ENCODE measurements around the gene BNC1. TPM values are rescaled to one million over a fixed set of nuclear protein-coding genes. Genes with fewer than 3 reads are reported as not detected.
"Not testable (repeated sequence)": the region's sequence is repeated elsewhere in the genome, so short reads cannot be mapped to it uniquely, and the experiment has no call there.

The BNC1 gene
- polyA plus RNA-seq, 4 donors, result 0.21 to 0.29 (median 0.22) TPM

DNA sequence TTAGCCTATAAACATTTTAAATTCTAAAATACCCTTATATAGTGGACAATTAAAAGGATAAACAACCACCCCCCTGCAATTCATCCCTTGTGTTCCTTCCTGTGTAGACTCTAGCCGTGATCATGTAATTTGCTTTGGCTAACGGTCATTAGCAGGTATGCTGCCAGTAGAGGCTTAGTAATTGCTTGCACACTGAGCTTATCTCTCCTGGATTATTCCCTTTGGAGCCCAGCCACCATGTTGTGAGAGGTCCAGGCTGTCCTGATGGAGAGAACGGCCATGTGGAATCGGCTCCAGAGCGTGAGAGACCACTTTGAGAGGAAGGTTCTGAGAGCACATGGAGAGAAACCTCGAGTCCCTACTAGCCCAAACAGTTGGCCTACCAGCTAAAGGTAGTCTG is 11.0 kb upstream of the BNC1 start:
- DNase-seq (ENCODE audit: low read depth in 4 of 4, low spot score in 3 of 4), result no peak

DNA sequence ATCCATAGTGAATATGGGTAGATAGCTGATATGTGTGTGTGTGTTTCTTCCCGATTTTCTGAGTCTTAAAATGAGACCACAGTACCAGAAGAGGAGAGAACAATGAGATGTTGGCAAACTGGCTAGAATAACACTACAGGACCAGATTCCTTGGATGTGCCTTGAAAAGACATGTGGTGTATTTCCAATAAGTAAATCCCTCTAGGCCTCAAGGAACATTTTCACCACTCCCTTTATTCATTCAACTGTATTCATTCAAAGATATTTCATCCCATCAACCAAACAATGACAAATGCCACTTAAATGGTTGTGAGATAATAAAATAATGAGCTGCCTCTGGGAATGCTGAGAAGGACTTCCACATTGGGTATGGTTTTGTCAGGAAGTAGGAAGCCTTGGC is 8.7 kb upstream of the BNC1 start:
- no peak for DNase-seq (ENCODE audit: low read depth in 4 of 4, low spot score in 3 of 4)

DNA sequence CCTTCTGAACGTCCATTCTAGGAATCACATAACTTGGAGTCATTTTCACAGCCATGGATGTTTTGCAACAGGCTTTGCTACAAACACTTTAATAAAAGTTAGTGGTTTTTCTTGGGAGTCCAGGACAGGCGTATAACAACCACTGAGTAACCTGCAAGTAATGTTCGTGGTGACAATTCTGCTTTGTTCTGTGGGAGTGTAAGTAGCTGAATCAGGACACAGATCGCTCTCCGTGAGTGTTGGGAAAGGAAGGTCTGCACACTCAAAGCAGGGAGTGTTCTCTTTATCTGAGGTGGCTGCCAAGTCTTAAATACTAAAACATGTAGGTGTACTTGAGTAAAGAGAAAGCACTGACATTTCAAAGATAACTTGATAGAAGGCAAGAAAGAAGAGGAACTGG is 7.9 kb upstream of the BNC1 start:
- no peak for DNase-seq (ENCODE audit: low read depth in 4 of 4, low spot score in 3 of 4)

DNA sequence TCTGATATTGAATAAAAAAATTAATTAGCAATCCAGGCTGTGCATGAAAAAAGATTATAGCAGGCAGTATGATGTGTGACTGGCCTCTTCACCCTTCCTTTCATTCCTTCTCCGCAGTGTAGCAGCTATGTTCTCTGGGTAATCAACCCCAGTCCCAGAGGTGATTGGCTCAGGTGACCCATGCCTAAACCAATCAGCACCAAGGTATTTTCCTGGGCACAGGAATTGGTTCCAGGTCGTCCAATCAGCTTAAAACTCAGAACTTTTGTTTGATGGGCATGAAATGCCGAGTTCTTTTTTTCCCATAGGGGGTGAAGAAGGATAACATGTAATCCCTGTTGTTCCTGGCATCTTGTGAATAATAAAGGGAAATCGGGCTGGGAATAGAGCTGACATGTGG is 5.8 kb upstream of the BNC1 start:
- no peak for DNase-seq (ENCODE audit: low read depth in 4 of 4, low spot score in 3 of 4)

DNA sequence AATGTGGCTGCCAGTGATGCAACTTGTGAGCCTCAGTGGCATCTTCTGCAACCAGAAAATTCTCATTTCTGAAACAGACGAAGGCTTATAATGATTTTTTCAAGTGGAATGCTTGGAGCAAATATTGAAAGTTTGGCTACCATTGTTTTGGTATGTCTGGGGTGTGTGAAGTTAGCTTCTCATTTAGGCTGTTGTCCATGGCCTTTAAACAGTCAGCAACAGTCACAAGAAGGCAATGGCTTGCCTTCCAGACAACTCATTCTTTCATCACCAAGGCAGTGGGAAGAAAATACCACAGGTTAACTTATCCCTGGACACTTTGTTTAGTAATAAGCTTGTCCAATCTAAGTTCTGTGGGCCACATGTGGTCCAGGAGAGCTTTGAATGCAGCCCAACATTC is 4.7 kb upstream of the BNC1 start:
- DNase-seq (ENCODE audit: low read depth in 4 of 4, low spot score in 3 of 4), result no peak

DNA sequence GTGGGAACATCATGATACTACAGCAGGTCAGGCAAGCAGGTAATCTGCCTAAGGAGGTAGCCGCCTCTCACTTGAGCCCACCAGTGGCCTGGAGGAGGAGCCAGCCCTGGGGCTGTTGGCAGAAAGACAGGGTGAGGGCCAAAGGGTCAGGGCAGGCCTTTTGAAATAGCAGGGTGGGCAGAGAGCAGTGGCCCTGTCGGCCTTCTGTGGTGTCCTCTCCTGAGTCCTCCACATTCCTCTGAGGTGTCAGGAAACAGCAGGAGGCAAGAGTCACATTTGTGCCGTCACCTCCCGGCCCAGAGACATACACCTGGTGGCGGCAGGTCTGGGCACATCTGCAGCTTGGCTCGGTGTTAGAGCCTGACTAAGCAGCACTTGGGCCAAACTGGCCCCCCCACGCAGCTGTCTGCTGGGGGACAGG is 3.9 kb upstream of the BNC1 start:
- DNase-seq (ENCODE audit: low read depth in 4 of 4, low spot score in 3 of 4), result no peak

DNA sequence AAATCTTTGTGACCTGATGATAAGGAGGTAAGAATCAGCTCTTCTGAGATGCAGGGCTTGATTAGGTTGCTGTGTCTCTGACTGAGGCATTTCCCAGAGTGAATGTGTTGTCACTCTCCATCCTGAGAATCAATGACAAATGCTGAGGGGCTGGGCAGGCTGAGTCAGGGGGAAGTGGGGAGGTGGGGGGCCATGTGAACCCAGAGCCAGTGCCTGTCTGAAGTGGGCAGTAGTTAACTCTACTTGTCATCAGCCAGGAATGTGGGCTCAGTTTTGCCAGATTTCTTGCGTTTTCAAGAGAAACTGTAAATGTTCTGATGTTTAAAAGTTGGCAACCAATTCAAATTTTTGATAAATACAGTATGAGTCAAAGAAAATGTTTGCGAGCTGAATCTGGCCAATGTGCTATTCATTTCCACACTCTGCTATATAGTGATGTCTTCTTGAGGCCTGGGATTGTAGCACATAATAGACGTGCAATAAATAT is 3.1 kb upstream of the BNC1 start:
- no peak for DNase-seq (ENCODE audit: low read depth in 4 of 4, low spot score in 3 of 4)

DNA sequence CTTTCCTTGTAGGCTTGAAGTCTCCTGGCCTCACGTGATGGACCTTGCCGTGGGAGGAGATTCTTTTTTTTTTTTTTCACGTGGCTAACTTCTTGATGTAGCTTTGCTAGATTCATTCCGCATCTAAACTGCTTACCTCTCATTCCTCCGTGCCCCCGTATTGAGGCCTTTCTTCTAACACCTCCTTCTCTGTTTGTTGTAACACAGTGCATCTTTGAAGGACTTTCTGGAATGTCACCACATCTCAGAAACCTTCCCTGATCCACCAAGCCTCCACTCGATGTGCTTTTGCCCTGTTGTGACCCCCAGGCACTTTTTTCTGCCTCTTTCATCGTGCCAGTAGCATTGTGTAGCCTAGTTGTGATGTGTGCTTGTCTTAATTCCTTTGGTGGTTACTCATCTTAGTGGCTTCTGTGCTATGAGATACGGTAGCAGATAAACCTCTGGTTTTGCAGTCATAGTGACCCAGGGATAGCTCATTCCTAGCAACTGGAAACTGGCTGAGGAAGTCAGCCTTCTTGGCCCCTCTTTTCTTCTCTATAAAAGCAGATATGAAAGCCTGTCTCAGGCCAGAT is 1.6 kb upstream of the BNC1 start:
- DNase-seq (ENCODE audit: low read depth in 4 of 4, low spot score in 3 of 4), result no peak

DNA sequence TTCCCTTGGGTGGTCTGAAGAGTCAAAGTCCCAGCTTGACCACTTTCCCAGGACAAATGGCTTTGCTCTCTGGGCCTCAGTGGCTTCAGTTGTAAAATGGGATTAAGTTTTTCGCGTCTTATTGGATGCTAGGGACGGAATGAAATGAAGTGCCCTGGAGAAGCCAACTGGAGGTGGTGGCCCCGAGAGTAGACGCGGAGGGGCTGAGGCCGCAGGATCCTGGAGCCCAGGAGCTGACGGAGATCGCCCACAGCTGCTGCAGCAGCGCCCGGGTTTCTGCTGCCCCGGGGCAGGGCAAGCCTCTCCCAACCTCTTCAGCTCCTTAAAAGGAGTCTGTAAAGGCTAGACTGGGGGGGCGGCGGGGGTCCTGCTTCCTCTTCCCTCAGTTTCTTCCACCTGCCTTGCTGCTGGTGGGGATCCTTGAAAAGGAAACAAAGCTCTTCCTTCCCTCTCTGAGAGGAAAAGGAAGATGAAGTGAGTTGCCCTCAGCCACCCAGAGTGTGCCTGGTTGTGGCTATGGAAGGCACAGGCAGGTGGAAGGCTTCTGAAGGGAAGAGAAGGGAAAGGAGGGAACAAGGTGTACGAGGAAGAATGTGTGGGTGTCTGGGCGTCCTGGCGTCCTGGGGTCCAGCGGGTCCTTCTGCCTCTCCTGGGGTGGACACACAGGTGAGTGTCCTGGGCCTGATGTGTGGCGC is 967 bp upstream of the BNC1 start:
- no peak for DNase-seq (ENCODE audit: low read depth in 4 of 4, low spot score in 3 of 4)

DNA sequence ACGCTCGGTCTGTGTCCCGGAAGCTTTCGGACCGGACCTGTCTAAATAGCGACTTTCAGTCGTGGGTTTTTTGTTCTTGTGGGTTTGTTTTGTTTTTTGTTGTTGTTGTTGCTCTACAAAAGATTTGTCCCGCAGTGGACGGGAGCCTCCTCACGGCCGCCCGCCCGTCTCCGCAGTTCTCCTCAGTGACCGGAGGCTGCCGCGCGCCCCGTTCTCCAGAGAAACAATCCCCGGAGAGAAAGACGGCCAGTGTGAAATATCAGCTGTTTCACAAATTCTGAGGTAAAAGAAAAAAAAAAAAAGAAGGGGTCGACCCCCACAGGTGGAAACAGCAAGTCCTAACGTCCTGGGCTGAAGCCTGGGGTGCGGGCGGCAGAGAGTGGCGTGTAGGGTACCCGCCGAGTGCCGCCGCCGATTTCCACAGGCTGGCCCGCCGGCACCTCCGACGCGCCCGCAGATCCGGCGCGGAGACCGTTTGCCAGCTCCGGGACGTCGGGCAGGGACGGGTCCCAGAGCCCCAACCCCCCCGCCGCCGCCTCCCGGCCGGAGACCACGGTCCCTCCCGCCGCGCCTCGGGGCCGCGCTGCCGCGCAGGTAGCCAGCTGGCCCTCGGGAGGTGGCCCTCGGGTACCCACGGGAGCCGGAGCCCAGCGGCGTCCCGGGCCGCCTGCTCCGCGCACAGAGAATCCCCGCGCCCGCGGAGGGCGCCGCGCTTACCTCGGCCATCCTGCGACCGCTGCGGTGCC is 478 bp downstream of the BNC1 start:
- no peak for DNase-seq (ENCODE audit: low read depth in 4 of 4, low spot score in 3 of 4)

DNA sequence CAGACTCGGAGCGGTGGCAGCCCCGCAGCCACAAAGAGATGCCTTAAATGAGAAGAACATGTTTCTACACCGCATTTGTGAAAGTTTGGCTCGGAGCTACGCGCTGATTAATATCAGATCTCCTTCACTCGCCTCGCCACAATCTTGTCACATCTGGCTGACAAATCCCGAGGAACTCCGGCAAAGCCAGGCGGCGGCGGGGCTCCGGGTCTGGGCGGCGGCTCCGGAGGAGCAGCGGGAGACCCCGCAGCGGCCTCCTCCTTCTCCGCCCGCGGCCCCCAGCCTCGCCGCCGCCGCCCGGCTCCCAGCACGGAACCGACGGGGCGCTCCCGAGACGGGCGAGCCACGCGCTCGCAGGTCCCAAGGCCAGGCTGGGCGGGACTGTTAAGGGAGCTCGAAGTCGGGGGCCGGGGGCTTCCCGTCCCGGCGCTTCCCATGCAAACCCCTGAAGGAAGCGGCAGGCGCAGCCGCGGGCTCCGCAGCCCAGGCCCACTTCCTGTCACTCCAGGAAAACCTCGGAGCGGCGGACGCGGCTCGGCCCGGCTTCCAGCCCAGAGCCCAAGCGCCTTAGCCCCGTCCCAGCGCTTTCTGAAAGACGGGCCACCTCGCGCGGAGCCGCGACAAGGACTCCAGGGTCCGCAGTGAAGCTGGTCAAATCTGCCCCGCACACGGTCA is 1.2 kb downstream of the BNC1 start:
- DNase-seq (ENCODE audit: low read depth in 4 of 4, low spot score in 3 of 4), result no peak

DNA sequence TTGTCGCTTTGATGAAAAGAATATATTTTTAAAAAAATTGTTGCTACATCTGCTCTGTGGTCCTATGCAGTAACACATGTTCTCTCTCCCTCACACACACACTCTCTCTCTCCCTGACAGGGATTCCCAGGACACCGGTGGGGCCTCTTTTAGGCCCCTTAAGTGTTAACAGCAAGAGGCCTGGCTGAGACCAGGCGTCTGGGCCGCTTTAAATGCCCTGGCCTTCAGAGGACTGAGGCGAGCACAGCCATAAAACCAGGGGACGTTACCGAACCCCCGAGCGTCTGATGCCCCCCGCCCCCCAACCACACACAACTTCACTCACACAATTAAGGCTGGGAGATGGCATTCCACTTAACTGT is 1.7 kb downstream of the BNC1 start:
- no peak for DNase-seq (ENCODE audit: low read depth in 4 of 4, low spot score in 3 of 4)

DNA sequence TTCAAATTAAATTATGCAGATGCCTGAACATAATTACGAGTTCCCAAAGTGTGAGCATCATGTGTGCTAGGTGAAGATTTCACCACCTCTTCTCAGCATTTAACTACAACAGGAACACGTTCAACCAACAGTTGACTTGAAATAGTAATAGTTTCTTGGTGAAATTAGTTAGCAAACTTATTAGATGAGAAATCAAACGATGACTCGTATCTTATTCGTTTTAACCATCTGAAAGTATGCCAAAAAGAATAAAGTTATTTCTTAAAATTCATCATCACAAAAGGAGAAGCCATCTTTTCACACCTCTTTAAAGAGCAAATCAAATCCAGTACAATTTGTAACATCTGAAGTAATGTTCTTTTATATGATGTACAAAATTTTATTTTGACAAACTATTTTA is 2.3 kb downstream of the BNC1 start:
- no peak for DNase-seq (ENCODE audit: low read depth in 4 of 4, low spot score in 3 of 4)

DNA sequence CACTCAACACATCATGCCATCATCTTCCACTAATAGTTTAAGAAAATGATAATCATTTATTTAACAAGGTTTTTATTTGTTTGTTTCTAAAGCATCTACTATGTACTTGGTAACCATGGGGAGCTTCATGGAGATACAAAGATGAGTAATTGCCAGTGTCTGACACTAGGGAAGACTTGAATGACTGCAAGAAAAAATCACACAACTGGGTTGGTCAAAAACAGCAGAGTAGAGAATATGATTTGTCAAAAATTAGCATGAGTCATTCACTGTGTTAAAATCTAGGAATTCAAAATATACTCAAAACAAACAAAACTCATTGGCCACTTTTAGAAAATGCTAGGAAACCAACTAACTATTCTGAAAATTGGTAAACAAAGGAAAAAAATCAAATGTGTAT is 6.3 kb downstream of the BNC1 start:
- no peak for DNase-seq (ENCODE audit: low read depth in 4 of 4, low spot score in 3 of 4)

DNA sequence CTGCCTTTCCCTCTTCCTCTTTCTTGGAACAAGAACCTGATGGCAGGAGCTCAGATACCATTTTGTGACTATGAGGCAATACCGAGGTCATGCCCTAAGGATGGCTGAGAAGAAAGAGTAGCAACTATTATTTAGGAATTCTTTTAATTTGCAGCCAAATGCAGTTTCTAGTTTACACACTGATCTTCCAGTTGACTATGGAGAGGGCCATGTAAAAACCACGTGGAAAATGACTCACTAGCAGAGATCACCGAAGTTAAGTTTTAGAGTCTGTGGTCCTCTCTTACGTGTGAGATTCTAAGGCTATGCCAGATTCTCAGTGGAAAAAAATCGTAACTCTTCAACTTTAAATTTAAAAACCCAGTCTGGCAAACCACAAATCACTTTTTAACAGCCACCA is 7.8 kb downstream of the BNC1 start:
- no peak for DNase-seq (ENCODE audit: low read depth in 4 of 4, low spot score in 3 of 4)

DNA sequence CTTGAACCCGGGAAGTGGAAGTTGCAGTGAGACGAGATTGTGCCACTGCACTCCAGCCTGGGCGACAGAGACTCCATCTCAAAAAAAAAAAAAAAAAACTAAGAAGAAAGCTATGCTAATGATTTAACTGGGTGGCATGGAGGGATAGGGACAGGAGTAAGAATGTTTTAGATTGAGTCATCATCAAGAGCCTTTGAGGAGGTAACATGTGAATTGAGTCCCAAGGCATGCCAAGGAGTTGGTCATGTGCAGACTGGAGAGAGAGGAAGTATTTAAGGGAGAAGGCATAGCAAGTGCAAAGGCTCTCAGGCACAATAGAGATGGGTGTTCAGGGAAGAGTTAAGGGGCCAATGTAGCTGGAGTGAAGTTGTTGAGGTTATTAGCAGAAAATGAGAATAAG is 9.1 kb downstream of the BNC1 start:
- DNase-seq (ENCODE audit: low read depth in 4 of 4, low spot score in 3 of 4), result no peak

DNA sequence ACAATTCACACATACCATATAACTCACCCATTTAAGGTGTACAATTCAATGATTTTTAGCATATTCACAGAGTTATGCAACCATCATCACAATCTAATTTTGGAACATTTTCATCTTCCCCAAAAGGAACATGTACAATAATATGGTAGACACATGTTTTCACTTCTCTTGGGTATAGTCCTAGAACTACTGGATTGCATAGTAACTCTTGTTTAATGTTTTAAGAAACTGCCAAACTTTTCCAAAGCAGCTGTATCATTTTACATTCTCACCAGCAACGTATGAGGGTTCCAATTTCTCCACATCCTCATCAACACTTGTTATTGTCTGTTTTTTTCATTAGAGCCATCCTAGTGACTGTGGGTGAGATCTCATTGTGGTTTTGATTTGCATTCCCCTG is 14.3 kb downstream of the BNC1 start:
- DNase-seq (ENCODE audit: low read depth in 4 of 4, low spot score in 3 of 4), result no peak

DNA sequence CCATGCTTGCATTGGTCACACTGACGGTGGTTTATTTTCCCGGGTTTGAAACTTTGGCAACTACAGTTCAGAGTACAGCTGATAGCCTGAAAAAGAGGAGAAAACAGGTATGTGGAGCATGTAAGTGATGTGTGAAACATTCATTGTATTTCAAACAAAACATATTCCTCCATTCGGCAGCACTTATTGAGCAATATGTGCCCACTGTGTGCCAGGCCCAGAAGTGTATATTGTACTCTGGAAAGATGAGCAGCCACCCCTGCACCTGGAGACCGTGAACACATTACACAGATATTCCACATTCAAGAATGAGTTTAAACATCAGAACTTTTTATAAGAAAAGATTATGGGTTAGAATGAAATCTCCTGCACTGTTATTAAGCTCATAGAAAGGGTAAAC is 16.3 kb downstream of the BNC1 start:
- DNase-seq (ENCODE audit: low read depth in 4 of 4, low spot score in 3 of 4), result no peak

DNA sequence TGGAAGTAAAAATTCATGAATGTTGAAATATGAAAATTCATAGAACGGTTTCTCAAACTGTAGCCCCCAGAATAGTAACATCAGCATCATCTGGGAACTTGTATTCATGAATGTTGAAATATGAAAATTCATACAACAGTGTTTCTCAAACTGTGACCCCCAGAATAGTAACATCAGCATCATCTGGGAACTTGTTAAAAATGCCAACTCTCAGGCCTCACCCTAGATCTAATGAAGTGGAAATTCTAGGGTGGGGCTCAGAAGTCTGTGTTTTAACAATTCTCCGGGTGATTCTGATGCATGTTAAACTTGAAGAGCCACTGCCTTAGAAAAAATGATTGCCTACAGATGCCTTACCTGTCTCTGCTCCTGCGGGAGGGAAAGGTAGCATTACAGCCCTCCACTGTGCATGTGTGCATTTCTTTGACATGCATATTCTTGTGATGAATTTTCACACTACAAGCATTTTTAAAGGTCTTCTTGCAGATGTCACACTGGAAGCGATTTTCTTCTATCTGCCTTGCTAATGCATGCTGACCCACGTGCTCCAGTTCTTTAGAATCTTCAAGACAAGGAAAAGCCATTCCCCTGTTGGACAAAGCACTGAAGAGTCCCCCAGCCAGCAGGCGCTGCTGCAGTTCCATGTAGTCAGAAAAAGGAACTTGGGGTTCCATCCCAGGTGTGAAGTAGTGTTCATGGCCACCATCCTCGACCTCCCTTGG is 21.7 kb downstream of the BNC1 start:
- DNase-seq (ENCODE audit: low read depth in 4 of 4, low spot score in 3 of 4), result no peak

DNA sequence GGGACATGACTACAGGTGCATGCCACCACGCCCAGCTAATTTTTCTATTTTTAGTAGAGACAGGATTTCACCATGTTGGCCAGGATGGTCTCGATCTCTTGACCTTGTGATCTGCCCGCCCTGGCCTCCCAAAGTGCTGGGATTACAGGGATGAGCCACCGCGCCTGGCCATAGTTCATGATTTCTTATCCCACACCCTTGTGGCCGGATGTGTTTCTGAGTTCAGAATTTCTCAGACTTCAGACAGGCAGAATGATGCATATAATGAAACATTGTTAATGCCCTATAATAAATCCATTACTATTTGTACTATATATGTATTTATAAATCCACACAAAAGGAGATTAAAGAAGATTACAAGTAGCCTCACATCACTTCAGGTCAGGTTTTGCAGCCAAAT is 22.3 kb downstream of the BNC1 start:
- DNase-seq (ENCODE audit: low read depth in 4 of 4, low spot score in 3 of 4), result not testable (repeated sequence)

DNA sequence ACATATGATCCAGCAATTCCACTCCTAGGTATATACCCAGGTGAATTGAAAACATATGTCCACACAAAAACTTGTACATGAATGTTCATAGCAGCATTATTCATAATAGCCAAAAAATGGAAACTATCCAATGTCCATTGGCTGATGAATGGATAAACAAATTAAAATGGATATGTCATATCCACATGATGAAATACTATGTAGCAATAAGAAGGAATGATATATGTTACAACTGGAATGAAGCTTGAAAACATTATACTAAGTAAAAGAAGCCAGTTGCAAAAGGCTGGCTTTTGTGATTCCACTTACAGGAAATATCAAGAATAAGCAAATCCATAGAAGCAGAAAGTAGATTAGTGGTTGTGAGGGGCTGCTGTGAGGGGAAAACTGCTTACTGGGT is 33.7 kb downstream of the BNC1 start:
- DNase-seq (ENCODE audit: low read depth in 4 of 4, low spot score in 3 of 4), result no peak

Data from right renal pelvis (tissue), 4 donors.